Right cardiac atrium (tissue), 5 donors: ENCODE results near the gene MYO10. TPM values are rescaled to one million over a fixed set of nuclear protein-coding genes. Genes with fewer than 3 reads are reported as not detected.

Experiments
- ATAC-seq, 2 donors: fragments of 200-7000 bp; cut with Tn5 transposase; one replicate each; pipeline versions ENCODE4 v1.8.0 to v1.9.1; 2020; ENCODE audit warnings: moderate library complexity in 2 of 2, mild to moderate bottlenecking in 1 of 2
- DNase-seq, 3 donors: peaks; one replicate each; pipeline ENCODE4 v3.0.0-alpha.2; 2020
- H3K27ac ChIP-seq: one replicate; pipeline ENCODE4 v1.5.1; 2013; ENCODE audit warnings: mild to moderate bottlenecking, low read length, control low read depth, moderate library complexity
- H3K27me3 ChIP-seq: one replicate; pipeline ENCODE4 v1.6.1; 2013; ENCODE audit not compliant: control insufficient read depth, insufficient read depth
- H3K4me1 ChIP-seq: one replicate; pipeline ENCODE4 v1.6.1; 2013; ENCODE audit warnings: low read length; ENCODE audit not compliant: control insufficient read depth, insufficient read depth
- H3K4me3 ChIP-seq: one replicate; pipeline ENCODE4 v1.5.1; 2013; ENCODE audit warnings: low read length, control low read depth
- H3K9me3 ChIP-seq: one replicate; pipeline ENCODE4 v1.6.1; 2013; ENCODE audit warnings: low read length; ENCODE audit not compliant: control insufficient read depth
- WGBS: extraction: QIAGEN DNeasy Blood & Tissue Kit; methylation state at CpG from one replicate; pipeline ENCODE4 v1.1.7; 2013; 5-methylcytosine and 5-hydroxymethylcytosine counted together
- intact Hi-C, 4 donors: fragments of 100-400 bp; cut with DNase I; formaldehyde crosslinking; loops; one replicate each; pipeline versions ENCODE4 v1.11.0 to v1.14.0; 2022 to 2023
- polyA plus RNA-seq: library from polyadenylated mRNA; stranded (reverse); fragments of 200-250 nt; gene quantifications from one replicate; pipeline ENCODE4 v1.2.3, GENCODE V29; 2013
- total RNA-seq, 4 donors: library from RNA; stranded (reverse); fragmentation: NEBNext Ultra II Directional; extraction: Animal tissue kit (Norgen Biotek cat#: 25700); gene quantifications; one replicate each; pipeline ENCODE4 v1.2.1, GENCODE V29; 2021
- donor health status: healthy with polysubstance abuse.
- donor health status: DM: no; HTN: yes; CAD: no.
- donor health status: DM: no; HTN: no; CAD: no.
- donor health status: DM: no; HTN: yes; CAD: no; lungs with severe emphysema.
- donor health status: DM: yes; HTN: yes; CAD: no.

MYO10 gene
- total and polyA plus RNA-seq, 5 donors: 2.1 to 4.3 (median 3.1) TPM

DNA sequence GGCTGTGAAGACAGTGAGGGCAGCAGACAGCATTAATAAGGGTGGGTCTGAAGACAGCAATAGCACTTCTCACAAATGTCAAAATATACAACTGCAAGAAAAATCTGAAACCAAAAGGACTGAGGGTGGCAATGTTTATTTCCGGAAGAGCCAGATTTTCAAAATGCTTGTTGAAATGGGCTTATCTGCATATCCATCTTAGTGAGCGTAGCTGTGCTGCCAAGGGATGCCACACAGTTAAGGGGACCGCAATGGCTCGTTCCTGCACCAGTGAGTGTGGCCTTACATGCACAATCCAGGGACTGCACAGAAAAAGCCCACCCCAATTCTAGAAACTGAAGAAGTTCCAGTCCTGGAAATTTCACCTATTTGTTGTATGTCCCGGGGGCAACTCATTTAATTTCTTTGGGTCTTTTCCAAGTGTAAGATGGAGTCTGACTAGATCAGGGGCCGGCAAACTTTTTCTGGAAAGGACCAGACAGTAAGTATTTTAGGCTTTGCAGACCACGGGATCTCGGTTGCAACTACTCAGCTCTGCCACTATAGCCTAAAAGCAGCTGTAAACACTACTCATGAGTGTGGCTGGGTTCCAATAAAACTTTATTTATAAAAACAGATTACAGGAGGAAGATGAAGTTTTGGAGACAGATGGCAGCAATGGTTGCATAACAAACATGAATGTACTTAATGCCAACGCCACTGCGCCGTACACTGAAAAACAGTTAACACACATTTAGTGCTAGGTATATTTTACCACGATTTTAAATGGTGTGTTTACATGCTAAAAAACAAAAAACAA, 154.1 kb downstream of the MYO10 start:
- ATAC-seq: no peak
- Histone ChIP-seq H3K27ac (no peak overlapping the region), H3K9me3 (peaks cover 2% of the 10 kb centered on the region), H3K4me1 (no peaks in the 10 kb centered on the region), H3K27me3 (no peaks in the 10 kb centered on the region), H3K4me3 (no peak overlapping the region)
- intact Hi-C loops: no loop called here
- WGBS: 97% methylated on average over 12 of the region's 12 CpGs
- no peak for DNase-seq

DNA sequence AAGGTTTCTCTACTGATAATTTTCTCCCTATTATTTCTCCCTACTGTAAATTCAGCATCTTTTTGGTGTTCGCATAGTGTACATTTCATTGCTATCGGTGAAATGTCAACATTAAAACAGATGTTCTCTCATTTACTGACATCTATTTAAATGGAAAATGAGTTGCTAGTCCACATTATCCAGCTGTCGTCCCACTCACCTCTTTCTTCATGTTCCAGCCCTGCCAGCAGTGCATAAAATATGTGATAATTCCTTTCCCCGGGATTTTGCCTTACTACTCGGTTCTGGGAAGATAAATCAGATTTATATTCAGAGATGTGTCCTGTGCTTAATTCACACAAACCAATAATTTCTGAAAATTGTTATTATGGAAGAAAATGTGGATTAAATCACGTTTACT, 155.8 kb downstream of the MYO10 start:
- Histone ChIP-seq H3K9me3 (peaks cover 2% of the 10 kb centered on the region), H3K27me3 (no peaks in the 10 kb centered on the region), H3K4me1 (no peaks in the 10 kb centered on the region), H3K27ac (no peak overlapping the region), H3K4me3 (no peak overlapping the region)
- intact Hi-C loops: no loop called here
- ATAC-seq (no peak), DNase-seq (no peak)
- WGBS: 75% methylated on average over 6 of the region's 6 CpGs

DNA sequence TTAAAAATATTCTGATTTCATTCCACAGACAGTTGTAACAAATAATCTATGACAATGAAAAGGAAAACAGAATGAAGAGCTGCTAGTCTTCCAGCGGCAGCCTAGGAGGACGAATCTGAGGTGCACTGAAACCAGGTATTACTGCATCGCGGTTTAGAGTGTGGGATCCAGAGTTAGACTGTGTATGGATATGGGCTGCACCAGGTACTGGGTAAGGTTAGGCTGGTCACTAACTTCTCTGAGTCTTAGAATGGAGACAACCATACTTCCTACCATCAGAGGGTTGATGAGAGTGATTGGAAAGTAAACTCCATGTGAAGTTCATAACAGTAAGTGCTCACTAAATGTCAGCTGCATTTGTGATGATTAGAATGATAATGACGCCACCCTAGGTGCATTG, 158.7 kb downstream of the MYO10 start:
- Histone ChIP-seq H3K9me3 (peaks cover 2% of the 10 kb centered on the region), H3K27me3 (no peaks in the 10 kb centered on the region), H3K27ac (no peak overlapping the region), H3K4me1 (no peaks in the 10 kb centered on the region), H3K4me3 (no peak overlapping the region)
- intact Hi-C loops: loop anchor here in 1 of 4 donors (10.0 kb wide), 1 partner anchor 293 kb away; no protein-coding TSS in a partner anchor
- 97% methylated on average over 5 of the region's 5 CpGs for WGBS
- DNase-seq (no peak), ATAC-seq (no peak)

DNA sequence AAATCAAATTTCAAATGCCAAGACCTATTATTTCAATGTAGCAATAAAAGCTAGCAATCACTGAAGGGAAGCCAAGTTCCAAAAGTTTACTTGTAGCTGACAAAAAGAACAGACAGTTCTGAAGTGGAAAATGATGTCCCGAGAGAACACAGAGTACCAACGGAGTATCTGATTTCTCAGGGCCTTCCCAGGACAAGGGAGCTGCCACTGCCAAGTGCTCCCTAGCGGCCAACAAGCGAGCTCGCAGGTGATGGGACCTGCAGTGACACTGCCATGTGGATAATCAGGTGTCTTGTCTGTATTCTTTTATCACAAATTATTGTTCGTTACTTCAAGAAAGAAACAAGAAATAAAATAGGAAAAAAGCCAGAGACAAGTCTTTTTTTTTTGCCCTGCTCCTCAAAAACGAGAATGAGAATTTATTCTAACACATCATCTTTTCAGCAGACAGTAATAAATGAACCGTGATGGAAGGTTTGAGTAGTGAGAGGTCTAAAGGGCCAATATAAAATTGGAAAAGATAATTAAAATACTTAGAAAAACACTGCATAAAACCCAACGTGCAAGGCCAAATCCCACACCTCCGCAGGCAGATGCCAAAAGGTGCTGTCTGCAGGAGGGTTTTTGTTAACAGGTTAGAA, 159.4 kb downstream of the MYO10 start:
- no peaks in the 10 kb centered on the region for H3K4me1 ChIP-seq
- no peak overlapping the region for H3K27ac ChIP-seq

DNA sequence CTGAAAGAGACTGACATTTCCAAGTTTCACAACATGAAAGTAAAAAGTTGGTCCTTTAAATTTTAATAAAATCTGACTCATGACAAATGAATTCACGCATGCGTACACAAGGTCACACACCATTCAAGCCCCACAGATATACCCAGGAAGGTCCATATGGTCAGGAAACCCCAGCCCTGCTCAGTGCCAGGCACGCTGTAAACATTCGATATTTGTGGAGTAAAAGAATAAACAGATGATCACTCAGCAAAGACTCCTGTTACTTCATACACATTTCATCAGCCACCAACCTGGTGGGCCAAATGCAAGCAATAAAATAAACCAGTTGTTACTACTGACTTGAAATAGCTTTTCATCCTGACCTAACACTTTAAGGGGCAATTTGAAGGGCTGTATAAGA, 161.3 kb downstream of the MYO10 start:
- no peak for DNase-seq
- Histone ChIP-seq H3K27ac (no peak overlapping the region), H3K27me3 (no peaks in the 10 kb centered on the region), H3K4me3 (no peak overlapping the region), H3K9me3 (peaks cover 2% of the 10 kb centered on the region), H3K4me1 (no peaks in the 10 kb centered on the region)
- no peak for ATAC-seq
- intact Hi-C loops: loop anchor here in 1 of 4 donors (10.0 kb wide), 1 partner anchor 290 kb away; no protein-coding TSS in a partner anchor
- 84% methylated on average over 4 of the region's 4 CpGs for WGBS

More for the DNA sequence above, 159.4 kb downstream of the MYO10 start:
- H3K27me3 ChIP-seq: no peaks in the 10 kb centered on the region
- peak in 2 of 3 donors; percentile 23 to 68 for DNase-seq
- H3K9me3 ChIP-seq: peaks cover 2% of the 10 kb centered on the region
- WGBS: 45% methylated on average over 10 of the region's 10 CpGs
- ATAC-seq: peak; percentile 84
- intact Hi-C loops: loop anchor here in 1 of 4 donors (10.0 kb wide), 1 partner anchor 292 kb away; no protein-coding TSS in a partner anchor
- no peak overlapping the region for H3K4me3 ChIP-seq

DNA sequence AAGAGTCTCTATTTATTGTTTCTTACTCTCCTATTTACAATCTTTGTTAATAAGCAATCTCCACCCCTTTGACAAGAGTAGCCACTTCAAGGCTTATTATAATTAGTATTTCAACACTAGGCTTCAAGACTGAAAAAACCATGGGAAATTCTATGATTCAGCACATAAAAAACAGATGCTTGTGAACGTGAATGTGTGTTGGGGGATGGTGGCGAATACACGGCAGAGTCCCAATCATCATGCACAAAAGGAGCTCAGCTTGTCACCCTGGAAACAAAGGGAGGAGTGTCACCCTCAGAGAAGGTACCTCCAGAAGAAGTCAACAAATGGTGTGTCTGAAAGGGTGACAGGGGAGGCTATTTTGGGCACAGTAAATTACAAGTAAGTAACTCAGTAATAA, 162.1 kb downstream of the MYO10 start:
- ATAC-seq: no peak
- intact Hi-C loops: loop anchor here in 1 of 4 donors (10.0 kb wide), 1 partner anchor 289 kb away; no protein-coding TSS in a partner anchor

DNA sequence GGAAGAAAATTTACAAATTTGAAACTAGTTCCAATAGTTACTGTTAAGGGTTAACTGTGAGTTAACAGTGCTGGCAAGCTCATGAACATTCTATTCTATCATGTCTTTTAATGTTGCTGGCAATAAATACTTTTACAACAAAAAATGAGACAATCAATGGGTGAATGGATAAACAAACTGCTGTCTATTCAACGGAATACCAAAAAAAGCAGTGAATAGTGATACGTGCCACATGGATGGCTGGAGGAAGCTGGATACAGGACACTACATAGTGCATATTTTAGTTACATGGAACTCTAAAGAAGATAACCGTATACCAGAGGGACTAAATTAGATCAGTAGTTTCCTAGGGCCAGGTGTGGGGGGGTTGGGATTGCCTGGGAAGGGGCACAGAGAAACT, 163.5 kb downstream of the MYO10 start:
- 70% methylated on average over 3 of the region's 3 CpGs for WGBS
- no peak for ATAC-seq
- Histone ChIP-seq H3K4me3 (no peak overlapping the region), H3K4me1 (no peaks in the 10 kb centered on the region), H3K27me3 (no peaks in the 10 kb centered on the region), H3K9me3 (no peaks in the 10 kb centered on the region), H3K27ac (no peak overlapping the region)
- intact Hi-C loops: loop anchor here in 1 of 4 donors (10.0 kb wide), 1 partner anchor 288 kb away; no protein-coding TSS in a partner anchor
- no peak for DNase-seq

More for the DNA sequence above, 162.1 kb downstream of the MYO10 start:
- DNase-seq: no peak
- Histone ChIP-seq H3K27ac (no peak overlapping the region), H3K4me1 (no peaks in the 10 kb centered on the region), H3K9me3 (peaks cover 2% of the 10 kb centered on the region), H3K4me3 (no peak overlapping the region), H3K27me3 (no peaks in the 10 kb centered on the region)
- 71% methylated on average over 3 of the region's 3 CpGs for WGBS

DNA sequence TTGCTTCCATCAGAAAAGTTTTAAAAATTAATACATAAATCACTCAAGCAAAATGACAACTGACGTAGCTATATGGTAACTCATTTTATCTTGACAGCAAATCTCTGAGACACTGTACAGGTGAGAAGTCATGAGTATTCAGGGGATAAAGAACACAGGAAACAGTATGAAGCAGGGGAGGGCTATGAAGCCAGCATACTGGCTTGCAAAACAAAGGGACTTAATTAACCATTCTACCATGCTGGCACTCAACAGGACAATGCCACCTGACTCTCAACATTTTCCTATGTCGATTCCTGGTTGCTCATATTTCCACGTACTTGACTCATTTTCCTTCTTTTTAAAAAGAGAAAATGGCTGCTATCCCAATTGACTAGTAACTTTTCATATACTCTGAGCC, 167.9 kb downstream of the MYO10 start:
- DNase-seq (no peak), ATAC-seq (no peak)
- Histone ChIP-seq H3K4me3 (no peak overlapping the region), H3K27ac (no peak overlapping the region), H3K9me3 (no peaks in the 10 kb centered on the region), H3K4me1 (no peaks in the 10 kb centered on the region), H3K27me3 (no peaks in the 10 kb centered on the region)
- intact Hi-C loops: no loop called here
- WGBS: 96% methylated on average over 3 of the region's 3 CpGs

DNA sequence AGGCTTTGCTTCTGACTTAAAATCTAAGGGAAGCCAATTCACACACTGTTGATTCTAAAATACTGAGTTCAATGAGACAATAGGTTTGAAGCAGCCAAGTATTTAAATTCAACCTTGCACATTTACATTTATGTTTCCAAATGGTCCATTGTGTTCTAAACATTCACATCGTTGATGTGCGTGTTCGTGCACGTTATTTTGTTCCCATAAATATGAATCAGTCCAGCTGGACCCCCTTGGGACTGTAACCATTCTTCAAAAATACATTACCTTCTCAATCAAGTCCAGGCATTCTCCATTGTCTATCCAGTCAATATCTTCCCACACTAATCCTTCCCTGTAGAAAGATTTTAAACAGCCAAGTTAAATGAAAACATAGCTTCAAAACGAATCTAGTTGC, 172.9 kb downstream of the MYO10 start:
- no peak overlapping the region for H3K4me3 ChIP-seq
- ATAC-seq (no peak), DNase-seq (no peak)
- peaks cover under 1% of the 10 kb centered on the region for H3K9me3 ChIP-seq
- intact Hi-C loops: no loop called here
- no peaks in the 10 kb centered on the region for H3K4me1 ChIP-seq
- 70% methylated on average over 5 of the region's 5 CpGs for WGBS
- no peak overlapping the region for H3K27ac ChIP-seq
- H3K27me3 ChIP-seq: no peaks in the 10 kb centered on the region

DNA sequence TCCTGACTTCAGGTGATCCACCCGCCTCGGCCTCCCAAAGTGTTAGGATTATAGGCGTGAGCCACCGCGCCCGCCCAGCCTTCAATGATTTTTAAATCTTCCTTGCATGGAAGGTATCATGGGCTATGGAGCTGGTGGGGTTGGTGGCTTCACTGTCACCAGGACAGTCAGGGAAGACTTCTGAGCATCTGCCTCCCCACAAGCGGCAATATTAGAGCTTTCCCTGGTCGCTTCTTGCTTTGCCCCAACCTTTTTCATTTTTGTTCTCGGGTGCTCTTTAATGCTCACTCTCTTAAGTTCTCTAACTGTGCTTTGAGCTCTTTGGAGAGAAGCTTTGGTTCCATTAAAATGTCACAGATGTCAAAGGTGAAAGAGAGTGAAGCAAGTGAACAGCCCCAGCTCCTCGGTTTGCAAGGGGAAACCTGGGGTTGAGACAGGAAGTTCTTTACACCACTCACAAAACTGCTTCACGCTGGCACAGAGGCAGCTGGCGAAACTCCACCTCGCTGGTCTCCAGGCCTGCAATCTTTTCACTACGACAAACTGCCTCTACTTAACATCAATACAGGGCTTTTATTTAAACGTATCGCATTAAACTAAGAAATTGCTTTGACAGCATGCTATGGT, 176.8 kb downstream of the MYO10 start:
- Histone ChIP-seq H3K4me3 (no peak overlapping the region), H3K9me3 (peaks cover 3% of the 10 kb centered on the region), H3K27me3 (no peaks in the 10 kb centered on the region), H3K4me1 (no peaks in the 10 kb centered on the region), H3K27ac (no peak overlapping the region)
- intact Hi-C loops: no loop called here
- ATAC-seq (no peak), DNase-seq (no peak)
- WGBS: 81% methylated on average over 16 of the region's 16 CpGs

DNA sequence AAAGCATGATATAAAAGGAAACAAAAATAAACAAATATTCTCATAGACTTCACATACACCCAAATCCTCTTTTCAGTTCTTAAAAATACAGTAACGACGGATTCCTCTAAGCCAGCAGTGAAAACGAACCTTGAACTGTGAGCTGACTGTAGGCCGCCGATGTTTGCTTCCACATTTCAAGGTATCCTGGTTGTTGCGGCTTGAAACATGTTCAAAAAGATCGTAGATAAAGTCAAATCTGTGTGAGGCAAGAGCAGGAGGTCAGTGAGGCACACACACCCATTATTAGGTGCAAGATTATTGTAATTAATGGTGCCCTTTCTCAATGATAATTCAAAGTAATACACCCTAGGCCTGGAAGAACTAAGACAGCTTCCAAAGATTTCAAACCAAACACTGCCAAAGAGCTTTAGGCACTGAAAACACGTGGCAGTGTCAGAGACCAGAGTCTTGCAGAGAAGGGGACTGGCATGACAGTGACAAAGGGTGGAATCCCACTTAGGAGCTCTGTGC, 178.0 kb downstream of the MYO10 start:
- DNase-seq: no peak
- Histone ChIP-seq H3K27me3 (no peaks in the 10 kb centered on the region), H3K4me3 (no peak overlapping the region), H3K9me3 (peaks cover 3% of the 10 kb centered on the region), H3K27ac (no peak overlapping the region), H3K4me1 (no peaks in the 10 kb centered on the region)
- intact Hi-C loops: no loop called here
- WGBS: 82% methylated on average over 8 of the region's 8 CpGs
- ATAC-seq: no peak
